AG04450 (cell line): ENCODE results near the gene BMF. TPM values are rescaled to one million over a fixed set of nuclear protein-coding genes. Genes with fewer than 3 reads are reported as not detected.

Experiments
- CTCF ChIA-PET: fragments of 300-600, 350-600 bp; formaldehyde crosslinking; extraction: SDS; loops from one replicate; lab custom pipeline; 2022; ENCODE audit warnings: antibody characterized with exemption, inconsistent platforms; lab: Charles Lee
- POLR2A ChIA-PET: fragments of 350-600 bp; formaldehyde crosslinking; extraction: SDS; loops from one replicate; lab custom pipeline; 2021; ENCODE audit warnings: antibody characterized with exemption, inconsistent platforms; lab: Yijun Ruan, JAX
- DNase-seq: peaks from one replicate; pipeline ENCODE4 v3.0.0-alpha.2; 2011; ENCODE audit warnings: low read depth, low spot score
- H3K27ac ChIP-seq: one replicate; pipeline ENCODE4 v1.5.1; 2012; ENCODE audit warnings: low read depth, low read length, control low read depth
- H3K27me3 ChIP-seq: one replicate; pipeline ENCODE4 v1.6.0; 2012; ENCODE audit warnings: low read length; ENCODE audit not compliant: control insufficient read depth, insufficient read depth
- H3K4me3 ChIP-seq: 2 replicates; pipeline ENCODE4 v1.5.1; 2011; ENCODE audit warnings: mild to moderate bottlenecking, low read depth, low read length, control low read depth
- H3K9me3 ChIP-seq: 2 replicates; pipeline ENCODE4 v1.5.1; 2012; ENCODE audit warnings: low read length; ENCODE audit not compliant: control insufficient read depth, insufficient read depth
- CTCF ChIP-seq: IDR thresholded peaks from 2 replicates; pipeline ENCODE4 v1.5.1; 2011; ENCODE audit warnings: low read depth, low read length, control low read depth, inconsistent platforms
- polyA plus RNA-seq: library from polyadenylated mRNA; depleted of rRNA; stranded (reverse); fragments of >200 nt; gene quantifications from 2 replicates; pipeline ENCODE4 v1.2.3, GENCODE V29; 2011

Gene BMF
- polyA plus RNA-seq, 1 experiment: 6.2 TPM

- ChIA-PET CTCF (interaction anchor here (0.8 to 3.5 kb wide), 3 partner anchors 8 to 104 kb away, joined by 3 to 29 read pairs (median 4); no protein-coding TSS in a partner anchor), POLR2A (interaction anchor here (0.6 kb wide), 1 partner anchor 54 kb away, joined by 5 read pairs; no protein-coding TSS in a partner anchor)
- Histone ChIP-seq H3K9me3 (no peaks in the 10 kb centered on the region; the same call in 1 of the 2 replicates), H3K27ac (no peak overlapping the region), H3K27me3 (peaks cover 36% of the 10 kb centered on the region), H3K4me3 (no peak overlapping the region)
- no peak for TF ChIP-seq CTCF
- no peak for DNase-seq
These were observed 4.1 kb upstream of the BMF start for GRCh38 chr15:40112789-40113188.

- no peak for DNase-seq
- Histone ChIP-seq H3K4me3 (no peak overlapping the region), H3K27me3 (peaks cover 36% of the 10 kb centered on the region), H3K27ac (no peak overlapping the region), H3K9me3 (no peaks in the 10 kb centered on the region; the same call in 1 of the 2 replicates)
- ChIA-PET CTCF (interaction anchor here (0.6 to 1.6 kb wide), 2 partner anchors 66 to 172 kb away, joined by 4 to 5 read pairs; no protein-coding TSS in a partner anchor), POLR2A (no interaction called here)
- no peak for TF ChIP-seq CTCF
These were observed 3.2 kb upstream of the BMF start for GRCh38 chr15:40111888-40112287.

GRCh38 chr15:40110866-40111550 is 2.3 kb upstream of the BMF start:
- no peak overlapping the region for H3K27ac ChIP-seq
- ChIA-PET POLR2A (no interaction called here), CTCF (no interaction called here)
- peaks cover 34% of the 10 kb centered on the region for H3K27me3 ChIP-seq
- DNase-seq: no peak
- H3K4me3 ChIP-seq: no peak overlapping the region
- no peak for TF ChIP-seq CTCF
- no peaks in the 10 kb centered on the region; the same call in 1 of the 2 replicates for H3K9me3 ChIP-seq

- H3K9me3 ChIP-seq: no peaks in the 10 kb centered on the region; the same call in 1 of the 2 replicates
- ChIA-PET POLR2A (interaction anchor here (0.7 to 1.4 kb wide), 4 partner anchors 16 to 61 kb away, joined by 3 to 6 read pairs (median 4); no protein-coding TSS in a partner anchor), CTCF (interaction anchor here (0.6 to 6.4 kb wide), 5 partner anchors 57 to 321 kb away, joined by 3 to 68 read pairs (median 3); no protein-coding TSS in a partner anchor)
- H3K4me3 ChIP-seq: peak overlapping the region; percentile 84
- H3K27me3 ChIP-seq: peaks cover 21% of the 10 kb centered on the region
- no peak for DNase-seq
- no peak for TF ChIP-seq CTCF
- H3K27ac ChIP-seq: peak overlapping the region; percentile 39
These were observed 421 bp downstream of the BMF start for GRCh38 chr15:40108061-40108854.
